ENCODE measurements around the gene CCDC171.

DNA sequence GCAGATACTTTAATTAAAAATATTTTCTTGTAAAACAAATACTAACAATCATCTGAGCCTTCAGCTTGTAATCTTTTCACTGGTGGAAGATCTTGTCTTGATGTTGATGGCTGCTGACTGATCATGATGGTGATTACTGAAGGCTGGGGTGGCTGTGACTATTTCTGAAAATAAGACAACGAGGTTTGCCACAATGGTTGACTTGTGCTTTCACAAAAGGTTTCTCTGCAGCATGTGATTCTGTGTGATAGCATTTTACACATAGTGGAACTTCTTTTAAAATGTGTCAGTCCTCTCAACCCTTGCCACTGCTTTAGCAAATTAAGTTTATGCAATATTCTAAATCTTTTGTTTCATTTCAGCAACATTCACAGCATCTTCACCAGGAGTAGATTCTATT lies 461.0 kb downstream of the CCDC171 start:
- TF ChIP-seq, protein P1, sequence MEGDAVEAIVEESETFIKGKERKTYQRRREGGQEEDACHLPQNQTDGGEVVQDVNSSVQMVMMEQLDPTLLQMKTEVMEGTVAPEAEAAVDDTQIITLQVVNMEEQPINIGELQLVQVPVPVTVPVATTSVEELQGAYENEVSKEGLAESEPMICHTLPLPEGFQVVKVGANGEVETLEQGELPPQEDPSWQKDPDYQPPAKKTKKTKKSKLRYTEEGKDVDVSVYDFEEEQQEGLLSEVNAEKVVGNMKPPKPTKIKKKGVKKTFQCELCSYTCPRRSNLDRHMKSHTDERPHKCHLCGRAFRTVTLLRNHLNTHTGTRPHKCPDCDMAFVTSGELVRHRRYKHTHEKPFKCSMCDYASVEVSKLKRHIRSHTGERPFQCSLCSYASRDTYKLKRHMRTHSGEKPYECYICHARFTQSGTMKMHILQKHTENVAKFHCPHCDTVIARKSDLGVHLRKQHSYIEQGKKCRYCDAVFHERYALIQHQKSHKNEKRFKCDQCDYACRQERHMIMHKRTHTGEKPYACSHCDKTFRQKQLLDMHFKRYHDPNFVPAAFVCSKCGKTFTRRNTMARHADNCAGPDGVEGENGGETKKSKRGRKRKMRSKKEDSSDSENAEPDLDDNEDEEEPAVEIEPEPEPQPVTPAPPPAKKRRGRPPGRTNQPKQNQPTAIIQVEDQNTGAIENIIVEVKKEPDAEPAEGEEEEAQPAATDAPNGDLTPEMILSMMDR (IDR thresholded peaks at IDR 0.05; ENCODE audit: insufficient read depth, low read length, poor library complexity, severe bottlenecking): no peak
- TF ChIP-seq EZH2phosphoT487 (conservative IDR thresholded peaks at IDR 0.05; ENCODE audit: low read length): no peak

All from SU-DHL-6 (cell line).